ENCODE measurements around the gene PRPSAP2. TPM values are rescaled to one million over a fixed set of nuclear protein-coding genes. Genes with fewer than 3 reads are reported as not detected.

The PRPSAP2 gene
- total and polyA plus RNA-seq, 2 donors (not counting 3 experiments of a cell fraction or from before 2014, with no cell fraction given) = 22.2 to 38.5 TPM

GRCh38 chr17:18919963-18920362 is 62.0 kb downstream of the PRPSAP2 start:
- no TSS peak for BruUV-seq (replicated peaks)
- CTCF ChIA-PET = no interaction called here

More at GRCh38 chr17:18919963-18920362, 62.0 kb downstream of the PRPSAP2 start:
- dilution Hi-C loops (cut with MboI; ENCODE audit: extremely low pct_ligation_motif_present, low sequenced_read_pairs) (no loop called here), intact Hi-C loops (cut with micrococcal nuclease) (no loop called here)
- H3K9me1 ChIP-seq (replicated peaks; ENCODE audit: control insufficient read depth, extremely low read depth, insufficient read depth, low read length) = no peaks in the 10 kb centered on the region
- H2AFZ ChIP-seq (ENCODE audit: low read depth, low read length) = no peak overlapping the region
- H3K79me2 ChIP-seq (ENCODE audit: control insufficient read depth, insufficient read depth, low read length) = peaks cover 2% of the 10 kb centered on the region
- H3K36me3 ChIP-seq (ENCODE audit: control insufficient read depth in 2 of 2, extremely low read depth in 1 of 2, insufficient read depth in 2 of 2, low read length in 2 of 2) = no peaks in the 10 kb centered on the region
- peaks cover 15% of the 10 kb centered on the region for H3K4me1 ChIP-seq (ENCODE audit: control insufficient read depth, extremely low read depth, insufficient read depth, low read length)
- TF ChIP-seq MYC (IDR thresholded peaks at IDR 0.05; ENCODE audit: low read depth, low read length) (no peak), POLR2A (IDR thresholded peaks at IDR 0.05; ENCODE audit: low read depth, low read length) (no peak), CTCF (IDR thresholded peaks at IDR 0.05; ENCODE audit: extremely low read depth in 1 of 2, insufficient read depth in 1 of 2, low read depth in 1 of 2, low read length in 2 of 2) (no peak), POLR2AphosphoS5 (IDR thresholded peaks at IDR 0.05; ENCODE audit: insufficient read depth, low read depth, low read length) (no peak)
- TF ChIP-seq, protein P1, sequence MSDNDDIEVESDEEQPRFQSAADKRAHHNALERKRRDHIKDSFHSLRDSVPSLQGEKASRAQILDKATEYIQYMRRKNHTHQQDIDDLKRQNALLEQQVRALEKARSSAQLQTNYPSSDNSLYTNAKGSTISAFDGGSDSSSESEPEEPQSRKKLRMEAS (IDR thresholded peaks at IDR 0.05; ENCODE audit: insufficient read depth, insufficient read length) = no peak
- no peaks in the 10 kb centered on the region for H3K27me3 ChIP-seq (ENCODE audit: control insufficient read depth in 2 of 2, insufficient read depth in 2 of 2, low read length in 2 of 2)
- H3K9ac ChIP-seq (replicated peaks; ENCODE audit: extremely low read depth, insufficient read depth, low read length) = no peak overlapping the region
- FAIRE-seq = no peak
- DNase-seq (ENCODE audit: low read depth, low spot score) = no peak
- no peaks in the 10 kb centered on the region for H4K20me1 ChIP-seq (replicated peaks; ENCODE audit: control insufficient read depth, extremely low read depth, insufficient read depth, low read length)
- POLR2A ChIA-PET = no interaction called here
- H3K4me3 ChIP-seq (replicated peaks in 1 of 3; ENCODE audit: insufficient read depth in 1 of 3, low read depth in 1 of 3, low read length in 3 of 3) = no peak overlapping the region
- H3K9me3 ChIP-seq (replicated peaks; ENCODE audit: control insufficient read depth, insufficient read depth, low read length) = no peaks in the 10 kb centered on the region
- no peak overlapping the region for H3K4me2 ChIP-seq (ENCODE audit: insufficient read depth, low read length)
- H3K27ac ChIP-seq (ENCODE audit: insufficient read depth, low read depth, low read length) = no peak overlapping the region
